Activated gamma-delta T cell treated with anti-CD3 and anti-CD28 coated beads, Interleukin-2, amount 50 U/mL, for 16 hours (primary cell): ENCODE results near the gene MAP2.
"Not testable (repeated sequence)": the region's sequence is repeated elsewhere in the genome, so short reads cannot be mapped to it uniquely, and the experiment has no call there.

Source experiments
- DNase-seq: peaks from one replicate; pipeline ENCODE4 v3.0.0-alpha.2; 2020; ENCODE audit warnings: low read depth

Gene MAP2

DNA sequence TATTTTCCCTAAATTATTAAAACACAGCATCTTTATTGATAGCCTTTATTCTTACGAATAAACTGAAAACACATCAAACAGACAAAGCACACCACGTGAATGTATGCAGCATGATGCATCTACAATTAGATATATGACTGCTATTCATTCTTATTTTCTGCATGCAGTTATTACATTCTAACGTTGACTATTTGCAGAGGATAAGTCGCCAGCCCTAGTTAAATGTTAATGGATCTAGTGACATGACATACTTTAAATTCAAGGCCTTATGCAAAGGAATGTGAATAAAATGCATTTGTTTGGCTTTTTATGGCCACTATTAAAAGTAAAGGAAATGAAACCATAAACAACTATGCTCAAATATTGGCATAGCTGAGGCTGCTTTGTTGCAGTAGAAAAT, 172.4 kb downstream of the MAP2 start:
- no peak for DNase-seq

DNA sequence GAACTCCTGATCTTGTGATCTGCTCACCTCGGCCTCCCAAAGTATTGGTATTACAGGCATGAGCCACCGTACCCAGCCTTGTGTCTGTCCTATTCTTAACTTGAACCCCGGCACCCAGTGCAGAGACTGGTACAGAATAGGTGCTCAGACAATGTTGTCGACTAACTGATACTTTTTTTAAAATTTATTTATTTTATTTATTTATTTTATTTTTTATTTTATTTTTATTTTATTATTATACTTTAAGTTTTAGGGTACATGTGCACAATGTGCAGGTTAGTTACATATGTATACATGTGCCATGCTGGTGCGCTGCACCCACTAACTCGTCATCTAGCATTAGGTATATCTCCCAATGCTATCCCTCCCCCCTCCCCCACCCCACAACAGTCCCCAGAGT, 174.4 kb downstream of the MAP2 start:
- not testable (repeated sequence) for DNase-seq

DNA sequence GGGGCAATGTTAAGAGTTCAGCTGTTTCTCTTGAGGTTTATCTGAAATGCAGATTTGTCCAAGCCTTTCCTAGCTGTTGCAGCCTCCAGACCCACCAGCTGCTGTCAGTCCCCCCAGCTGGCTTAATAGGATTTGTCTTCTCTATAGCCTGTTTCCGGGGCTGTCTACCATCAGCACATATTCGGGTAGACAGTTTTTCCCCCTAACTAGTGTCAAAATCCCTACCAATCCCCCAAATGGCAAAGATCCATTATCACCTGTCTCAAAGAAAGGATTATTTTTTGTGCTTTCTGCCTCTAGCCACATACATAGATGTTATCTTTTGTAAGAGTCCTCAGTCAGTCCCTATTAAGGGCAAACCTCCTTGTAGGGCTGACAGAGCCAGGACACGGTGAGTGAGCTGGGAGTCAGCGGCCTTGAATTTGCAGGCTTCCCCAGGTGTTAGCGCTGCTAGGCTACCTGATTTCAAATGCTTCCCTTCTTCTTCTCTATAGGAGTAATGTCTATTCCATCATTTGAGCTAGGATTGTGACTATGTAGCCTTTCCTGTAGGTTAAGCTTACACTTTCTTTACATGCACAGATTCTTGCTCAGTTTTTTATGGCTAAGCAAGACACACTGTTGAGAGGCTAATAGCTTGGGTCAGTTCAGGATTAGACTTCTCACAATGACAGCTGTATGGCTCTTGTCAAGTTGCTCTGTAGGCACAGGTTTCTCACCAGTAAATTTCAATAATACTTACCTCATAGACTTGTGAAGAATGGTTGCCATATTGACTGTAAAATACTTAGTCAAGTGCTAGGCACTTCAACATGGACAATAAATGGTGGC, 176.7 kb downstream of the MAP2 start:
- DNase-seq, result no peak

DNA sequence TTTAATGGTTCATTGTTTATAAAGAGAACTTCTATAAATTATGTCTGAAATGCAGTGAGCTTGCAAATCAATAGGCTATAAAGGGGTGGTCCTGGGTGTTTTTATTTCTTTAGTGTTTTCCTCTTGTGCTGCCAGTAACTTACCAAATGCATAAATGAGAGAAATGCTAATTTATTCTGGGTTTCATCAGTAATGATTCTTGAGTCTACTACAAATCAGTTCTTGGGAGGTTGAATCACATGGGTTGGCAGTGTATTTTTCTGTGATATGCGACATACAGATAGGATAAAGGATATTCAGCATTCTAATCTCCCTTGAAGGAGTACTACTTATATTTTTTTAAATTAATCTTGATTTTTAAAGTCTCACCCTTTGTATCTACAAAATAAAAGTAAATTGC, 177.7 kb downstream of the MAP2 start:
- no peak for DNase-seq

DNA sequence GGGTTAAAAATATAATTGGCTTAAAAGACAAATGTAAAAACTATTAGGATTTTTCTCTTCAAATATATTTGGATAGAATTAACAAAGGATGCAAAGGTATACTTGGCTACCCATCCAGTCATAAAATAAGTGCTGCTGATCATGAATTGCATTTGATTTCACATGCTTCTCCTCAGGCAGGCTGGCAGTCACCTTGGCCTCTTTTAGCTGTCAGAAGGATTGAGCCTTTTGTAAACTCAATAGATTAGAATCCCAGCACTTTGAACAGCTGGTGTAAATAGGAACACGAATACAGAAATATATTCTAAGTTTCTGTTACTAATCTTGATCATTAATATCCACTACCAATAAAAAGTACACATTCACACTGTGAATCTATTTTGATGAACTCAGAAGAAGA, 178.4 kb downstream of the MAP2 start:
- DNase-seq, result no peak

DNA sequence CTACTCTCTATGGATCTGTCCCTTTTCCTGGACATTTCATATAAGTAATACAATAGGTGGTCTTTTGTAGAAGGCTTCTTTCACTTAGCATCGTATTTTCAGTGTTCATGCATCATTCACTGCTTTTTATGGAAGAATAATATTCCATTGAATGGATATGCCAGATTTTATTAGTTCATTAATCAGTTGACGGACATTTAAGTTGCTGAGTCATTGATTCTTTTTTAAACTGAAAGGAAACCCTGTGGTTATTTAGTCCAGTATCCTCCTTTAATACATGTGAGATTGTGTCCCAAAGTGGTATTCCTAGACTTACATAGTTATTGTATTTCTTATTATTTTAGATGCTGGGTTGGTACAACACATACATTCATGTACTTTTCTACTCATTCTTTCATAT, 185.7 kb downstream of the MAP2 start:
- no peak for DNase-seq

DNA sequence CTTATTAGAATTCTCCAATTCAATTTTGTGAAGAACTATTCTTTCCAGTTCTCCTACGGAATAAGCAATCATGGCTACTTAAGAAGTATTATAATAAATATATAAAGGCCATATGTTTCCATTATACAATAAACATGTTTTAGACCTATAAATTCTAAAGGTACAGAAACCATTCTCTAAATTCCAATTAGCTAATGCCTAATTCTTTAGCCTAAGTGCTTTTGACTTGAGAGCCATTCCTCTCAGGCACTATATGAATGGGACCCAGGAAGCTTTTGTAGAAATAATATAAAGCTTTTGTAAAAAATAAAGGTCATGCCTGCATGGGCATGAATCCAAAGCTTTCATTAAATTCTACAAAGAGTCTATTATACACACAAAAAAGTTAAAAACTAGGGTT, 186.8 kb downstream of the MAP2 start:
- DNase-seq, result no peak

DNA sequence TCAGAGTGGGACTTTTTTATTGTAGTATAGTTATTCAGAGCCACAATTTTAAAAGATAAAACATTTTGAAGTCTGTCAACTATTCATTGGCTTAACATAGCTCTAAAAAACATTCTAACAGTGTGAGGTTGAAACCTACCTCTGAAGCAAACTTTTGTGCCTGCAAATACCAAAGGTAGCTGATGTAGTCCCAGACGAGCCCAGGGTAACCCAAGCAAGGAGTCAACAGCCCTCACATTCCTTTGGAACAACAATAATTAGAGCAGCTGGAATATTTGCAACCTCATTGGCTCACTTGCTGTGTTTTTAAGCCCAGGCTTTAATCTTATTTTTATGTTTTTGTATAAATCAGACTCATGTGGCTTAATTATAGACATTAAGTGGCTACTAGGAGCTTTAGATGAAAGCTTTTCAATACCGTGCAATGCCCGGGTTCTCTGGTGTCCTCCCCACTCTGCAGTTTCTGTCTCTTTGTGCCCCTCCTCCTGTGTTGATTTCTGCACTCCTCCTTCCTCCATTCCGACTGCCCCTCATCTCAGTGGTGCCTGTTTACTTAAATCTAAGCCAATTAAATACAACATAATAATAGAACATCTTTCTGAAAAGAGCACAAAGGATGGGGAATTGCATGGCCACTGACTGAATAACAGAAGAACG, 189.9 kb downstream of the MAP2 start:
- DNase-seq, result no peak

DNA sequence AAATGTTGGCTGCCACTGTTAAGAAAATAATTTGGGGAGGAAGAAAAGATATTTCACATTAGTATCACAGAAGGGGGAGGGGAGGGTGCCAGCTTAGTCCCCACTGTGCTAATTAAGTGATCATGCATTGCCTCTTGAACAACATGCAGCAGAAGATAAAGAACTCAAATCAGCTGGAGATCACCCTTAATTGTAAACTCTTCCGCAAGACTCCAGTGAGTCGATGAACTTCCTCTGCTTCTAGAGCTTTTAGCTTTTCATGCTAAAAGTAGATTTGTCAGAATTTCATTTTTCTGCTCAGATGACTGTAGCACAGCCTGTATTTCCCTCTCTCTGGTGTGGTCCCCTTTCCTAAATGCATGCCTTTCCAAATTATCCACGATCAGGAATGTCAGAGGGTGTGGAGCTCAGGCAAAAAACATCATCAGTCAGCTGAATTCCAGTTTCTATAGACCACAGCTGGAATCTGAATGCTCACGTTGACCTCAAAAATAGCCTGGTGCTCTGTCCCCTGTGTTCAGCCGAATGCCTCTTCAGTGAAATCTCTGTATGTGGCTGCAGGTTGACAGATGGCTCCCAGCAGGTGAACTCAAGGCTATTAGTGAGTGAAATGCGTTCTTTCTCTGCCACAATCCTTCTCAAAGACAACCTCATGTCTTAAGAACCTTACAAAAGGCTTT, 191.0 kb downstream of the MAP2 start:
- no peak for DNase-seq

DNA sequence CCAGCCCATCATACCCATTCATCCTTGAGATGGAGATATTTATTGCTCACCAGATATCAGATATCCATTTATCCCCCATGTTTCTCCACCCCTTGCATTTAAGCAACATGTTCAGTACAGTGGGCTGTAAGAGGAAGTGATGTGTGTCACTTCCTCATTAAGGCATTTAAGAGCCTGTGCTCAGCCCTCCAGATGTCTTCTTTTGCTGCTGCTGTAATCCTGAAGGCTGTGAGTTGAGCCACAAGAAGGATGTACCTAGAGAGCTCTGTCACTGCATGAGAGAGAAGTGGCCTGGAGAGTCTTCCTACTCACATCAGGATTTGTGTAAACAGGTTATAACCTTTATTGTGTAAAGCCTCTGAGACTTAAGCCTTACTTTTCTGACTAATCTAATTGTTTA, 195.9 kb downstream of the MAP2 start:
- DNase-seq, result no peak

DNA sequence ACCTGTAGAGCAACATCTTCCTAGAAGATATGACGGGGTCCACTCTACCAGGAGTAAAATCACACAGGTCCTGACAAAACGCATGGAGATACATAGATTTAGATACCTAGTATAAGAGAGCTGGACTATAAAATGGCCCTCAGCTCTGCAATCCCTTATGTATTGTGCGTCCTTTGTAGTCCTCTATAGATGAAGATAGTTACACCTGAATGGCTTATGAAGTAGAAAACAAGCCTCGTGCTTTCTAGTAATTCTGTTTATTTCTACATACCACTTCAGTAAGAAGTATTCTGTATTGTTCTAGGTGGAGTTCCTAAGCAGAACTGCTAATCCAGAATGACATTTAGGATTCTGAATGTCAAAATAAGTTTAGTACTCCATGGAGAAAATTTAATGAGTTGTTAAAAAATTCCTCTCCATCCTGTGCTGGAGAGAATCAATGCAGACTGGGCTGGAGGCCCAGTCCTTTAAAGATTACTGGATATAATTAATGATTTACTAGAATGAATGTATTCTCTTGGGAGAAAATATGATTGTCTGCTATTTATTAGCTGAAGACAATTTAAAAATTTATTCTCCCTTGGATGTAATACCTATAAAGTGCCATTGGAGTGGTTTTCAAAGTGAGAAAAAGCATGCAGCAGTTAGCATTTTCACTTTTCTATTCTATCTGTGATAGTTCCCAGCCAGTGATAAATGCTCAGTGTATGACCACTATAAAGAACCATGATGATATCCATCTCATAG, 200.5 kb downstream of the MAP2 start:
- DNase-seq, result no peak

DNA sequence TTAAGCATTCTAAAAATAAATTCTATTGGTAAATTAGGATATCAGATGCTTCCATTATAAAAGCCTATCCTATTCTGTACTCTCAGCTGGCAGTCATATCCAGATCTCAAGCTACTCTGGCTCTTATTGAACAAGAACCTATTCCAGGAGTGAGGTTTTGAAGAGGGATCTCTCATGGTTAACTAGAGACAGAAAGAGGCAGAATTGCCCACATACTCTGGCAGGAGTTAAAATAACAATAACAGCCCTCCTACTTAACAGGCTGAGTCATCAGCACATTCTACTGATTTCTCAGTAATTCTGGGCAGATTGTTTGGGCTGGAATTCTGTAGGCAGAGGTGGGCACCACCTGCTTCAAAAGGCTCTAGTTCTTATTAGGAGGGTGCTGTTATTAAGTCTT, 205.8 kb downstream of the MAP2 start:
- no peak for DNase-seq

DNA sequence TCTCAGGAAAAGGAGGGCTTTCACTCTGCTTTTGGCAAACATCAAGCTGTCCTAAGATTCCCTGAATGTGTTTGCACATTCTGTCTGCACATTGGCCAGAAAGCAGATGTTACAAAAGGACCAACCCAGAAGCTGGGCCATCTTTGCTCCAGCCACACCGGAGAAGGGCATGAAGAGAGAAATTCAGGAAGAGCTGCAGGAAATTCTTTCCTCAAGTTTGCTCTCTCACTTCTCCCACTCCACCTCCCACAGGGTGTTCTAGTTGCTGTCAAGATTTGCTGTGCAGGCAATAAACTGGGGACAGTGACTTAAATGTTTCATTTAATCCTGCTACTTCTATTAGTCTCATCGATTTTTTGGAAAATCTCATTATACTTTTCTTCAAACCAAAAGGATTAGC, 210.1 kb downstream of the MAP2 start:
- no peak for DNase-seq

DNA sequence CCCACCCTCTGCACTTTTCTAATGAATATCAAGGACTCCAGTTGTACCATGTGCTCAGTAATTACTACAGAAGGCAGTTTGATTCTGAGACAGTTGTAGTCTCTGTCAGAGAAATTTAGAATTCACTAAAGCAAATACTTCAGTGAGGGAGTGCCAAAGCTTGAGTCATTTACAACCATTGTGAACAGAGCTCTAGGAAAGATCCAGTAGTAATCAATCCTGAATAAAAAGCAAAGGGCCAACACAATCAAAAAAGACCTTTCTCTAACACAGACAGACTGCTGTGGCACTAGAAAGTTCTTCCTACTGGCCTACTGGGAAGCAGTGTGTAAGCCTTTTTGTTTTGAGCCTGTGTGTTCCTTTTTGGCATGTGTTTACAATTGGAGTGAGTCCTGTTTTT, 212.2 kb downstream of the MAP2 start:
- DNase-seq, result no peak

DNA sequence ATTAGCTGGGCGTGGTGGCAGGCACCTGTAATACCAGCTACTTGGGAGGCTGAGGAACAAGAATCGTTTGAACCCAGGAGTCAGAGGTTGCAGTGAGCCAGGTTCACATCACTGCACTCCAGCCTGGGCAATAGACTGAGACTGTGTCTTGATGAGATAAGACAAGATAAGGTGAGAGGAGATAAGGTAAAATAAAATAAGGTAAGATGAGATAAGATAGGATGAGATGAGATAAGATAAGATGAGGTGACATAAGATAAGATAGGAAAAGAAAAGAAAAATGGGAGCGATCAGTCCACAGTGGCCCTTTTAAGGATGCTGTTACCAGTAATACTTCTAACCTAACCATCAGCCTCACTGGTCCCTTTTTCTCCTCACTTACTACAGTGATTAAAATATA, 213.4 kb downstream of the MAP2 start:
- no peak for DNase-seq

DNA sequence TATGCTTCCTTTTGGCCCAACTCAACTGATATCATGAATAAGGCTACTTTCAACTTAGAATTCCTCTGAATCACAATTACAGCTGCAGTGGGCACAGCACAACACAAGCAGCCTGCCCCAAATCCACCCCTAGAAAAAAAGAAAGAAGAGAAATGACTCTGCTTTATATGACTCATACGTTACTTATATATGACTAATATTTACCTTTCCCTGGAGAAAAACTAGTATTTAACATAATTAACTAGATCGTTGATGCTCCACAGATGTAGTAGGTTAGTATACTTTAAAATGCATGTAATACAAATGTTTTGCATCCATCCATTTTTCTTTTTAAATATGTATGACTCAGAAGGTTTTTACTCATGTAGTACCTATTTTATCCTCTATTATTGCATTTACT, 214.5 kb downstream of the MAP2 start:
- no peak for DNase-seq

DNA sequence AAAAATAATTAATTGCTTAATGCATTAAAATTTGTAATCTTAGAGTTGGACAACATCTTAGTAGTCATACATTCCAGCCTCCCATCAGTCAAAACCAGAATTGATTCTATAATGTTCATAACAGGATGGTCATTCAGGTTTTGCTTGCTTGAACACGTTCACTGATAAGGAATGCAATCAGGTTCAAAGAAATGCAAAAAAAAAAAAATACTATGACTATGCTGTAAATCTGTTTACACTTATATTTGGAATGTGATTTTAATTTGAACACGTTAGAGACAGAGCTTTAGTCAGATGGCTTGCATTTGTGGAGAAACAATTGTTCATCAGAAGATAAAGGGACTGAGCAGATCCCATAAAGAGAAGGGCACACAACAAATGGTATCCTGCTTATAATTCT, 216.5 kb downstream of the MAP2 start:
- DNase-seq, result no peak

DNA sequence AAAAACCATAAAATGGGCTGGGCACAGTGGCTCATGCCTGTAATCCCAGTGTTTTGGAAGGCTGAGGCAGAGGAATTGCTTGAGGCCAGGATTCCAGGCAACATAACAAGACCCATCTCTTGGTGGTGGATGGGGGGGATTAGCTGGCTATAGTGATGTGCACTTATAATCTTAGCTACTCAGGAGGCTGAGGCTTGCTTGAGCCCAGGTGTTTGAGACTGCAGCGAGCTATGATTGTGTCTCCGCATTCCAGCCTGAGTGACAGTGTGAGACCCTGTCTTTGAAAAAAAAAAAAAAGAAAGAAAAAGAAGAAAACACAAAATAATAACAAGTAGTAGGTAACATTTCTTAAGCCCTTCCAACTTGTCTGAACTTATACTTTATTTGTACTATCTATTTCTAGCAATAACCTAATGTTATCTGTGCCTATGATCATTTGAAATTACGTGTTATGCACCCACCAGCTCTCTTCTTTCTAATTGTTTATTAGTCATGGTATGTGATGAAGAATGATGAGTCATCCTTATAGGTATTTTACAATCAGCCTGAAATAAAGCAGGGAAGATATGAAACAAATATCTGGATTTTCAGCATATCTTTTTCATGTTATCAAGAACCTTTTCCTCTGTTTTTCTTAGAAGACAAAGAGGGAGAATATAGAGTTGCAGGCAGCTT, 218.4 kb downstream of the MAP2 start:
- DNase-seq, result no peak

DNA sequence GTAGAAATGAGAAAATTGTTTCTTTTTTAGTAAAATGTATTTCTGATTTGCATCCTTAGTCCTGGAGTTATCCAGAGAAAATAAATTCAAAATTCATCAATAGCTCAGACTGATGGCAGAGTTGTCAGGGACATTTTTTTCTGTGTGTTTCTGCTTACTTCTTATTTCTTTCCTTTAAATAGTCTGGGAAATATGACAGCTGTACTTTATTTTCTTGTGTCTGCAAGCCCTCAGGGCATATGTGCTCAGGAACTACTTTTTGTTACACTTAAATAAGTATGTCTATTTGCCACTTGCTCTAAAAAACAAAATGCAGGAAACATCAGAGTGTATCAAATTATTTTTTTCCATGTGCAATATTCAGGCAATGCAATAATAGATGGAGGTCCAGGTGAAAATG, 221.0 kb downstream of the MAP2 start:
- no peak for DNase-seq

DNA sequence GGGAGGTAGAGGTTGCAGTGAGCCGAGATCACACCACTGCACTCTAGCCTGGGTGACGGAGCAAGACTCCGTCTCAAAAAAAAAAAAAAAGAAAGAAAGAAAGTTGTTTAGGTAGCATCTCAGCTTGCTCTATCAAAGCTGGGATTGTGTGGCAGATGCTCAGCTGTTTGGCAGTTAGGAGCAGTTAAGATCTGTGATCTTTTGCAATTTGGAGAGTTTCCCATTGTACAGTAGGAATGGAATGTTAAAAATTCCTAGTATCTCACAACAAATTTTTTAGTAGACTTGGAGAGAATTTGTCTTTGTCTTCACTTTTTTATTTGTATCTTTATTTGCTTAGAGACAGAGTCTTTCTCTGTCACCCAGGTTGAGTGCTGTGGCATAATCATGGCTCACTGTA, 224.9 kb downstream of the MAP2 start:
- DNase-seq, result no peak

DNA sequence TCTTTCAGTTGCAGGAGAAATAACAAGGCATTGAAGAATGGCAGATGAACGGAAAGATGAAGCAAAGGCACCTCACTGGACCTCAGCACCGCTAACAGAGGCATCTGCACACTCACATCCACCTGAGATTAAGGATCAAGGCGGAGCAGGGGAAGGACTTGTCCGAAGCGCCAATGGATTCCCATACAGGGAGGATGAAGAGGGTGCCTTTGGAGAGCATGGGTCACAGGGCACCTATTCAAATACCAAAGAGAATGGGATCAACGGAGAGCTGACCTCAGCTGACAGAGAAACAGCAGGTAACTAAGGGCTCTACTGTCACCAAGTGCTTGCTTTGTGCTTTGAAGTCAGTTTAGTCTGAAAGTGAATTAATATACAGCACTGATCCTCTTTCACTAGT, 229.3 kb downstream of the MAP2 start:
- DNase-seq, result no peak

DNA sequence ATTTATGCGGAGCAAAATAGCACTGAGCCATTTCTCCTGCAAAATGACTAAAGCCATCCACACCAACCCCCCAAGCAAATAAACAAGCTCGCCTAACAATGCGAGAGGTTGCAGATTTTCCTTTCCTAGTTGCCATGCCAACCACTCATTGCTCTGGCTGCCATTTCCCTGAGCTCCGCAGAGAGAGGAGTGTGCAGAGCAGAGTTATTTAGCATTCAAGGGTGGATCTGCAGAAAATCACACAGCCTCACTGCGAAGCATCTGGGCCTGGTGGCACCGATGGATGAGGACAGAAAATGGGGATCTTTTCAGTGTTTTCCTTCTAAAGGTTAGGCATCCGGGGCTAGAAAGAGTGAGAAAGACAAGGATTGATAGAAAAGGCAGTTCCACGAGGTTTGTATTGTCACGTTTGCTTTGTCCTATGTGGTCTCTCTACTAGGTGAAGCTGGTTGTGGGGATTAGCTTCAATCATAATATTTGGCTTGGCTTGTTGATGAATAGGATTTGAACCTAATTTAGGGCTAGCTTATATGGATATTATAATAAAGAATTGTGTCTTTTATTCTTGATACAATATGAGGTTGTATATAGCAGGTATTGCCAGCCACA, 237.5 kb downstream of the MAP2 start:
- DNase-seq, result no peak
